Mesothelial cell of epicardium (in vitro differentiated cells): Measurements from ENCODE around the gene CRYGN. TPM values are rescaled to one million over a fixed set of nuclear protein-coding genes. Genes with fewer than 3 reads are reported as not detected.

Source experiments
- DNase-seq, 2 experiments: peaks; one replicate each; pipeline ENCODE4 v3.0.0; 2021; ENCODE audit warnings: low spot score in 2 of 2; ENCODE audit not compliant: unreplicated experiment in 2 of 2
- H3K27ac Mint-ChIP-seq: 2 replicates; pipeline ENCODE4 v1.8.0; 2021; ENCODE audit warnings: mixed read lengths
- H3K27me3 Mint-ChIP-seq: 2 replicates; pipeline ENCODE4 v1.8.0; 2021; ENCODE audit warnings: low read depth, mixed read lengths
- H3K36me3 Mint-ChIP-seq: 2 replicates; pipeline ENCODE4 v1.8.0; 2021; ENCODE audit warnings: mixed read lengths
- H3K4me1 Mint-ChIP-seq: 2 replicates; pipeline ENCODE4 v1.8.0; 2021; ENCODE audit warnings: mixed read lengths
- H3K4me3 Mint-ChIP-seq: 2 replicates; pipeline ENCODE4 v1.8.0; 2021; ENCODE audit warnings: mild to moderate bottlenecking, moderate library complexity, mixed read lengths
- H3K9me3 Mint-ChIP-seq: 2 replicates; pipeline ENCODE4 v1.8.0; 2021; ENCODE audit warnings: mixed read lengths
- total RNA-seq: library from RNA; stranded (reverse); gene quantifications from 3 replicates; pipeline ENCODE4 v1.2.1, GENCODE V29; 2021
- TF ChIP-seq, protein P1 (sequence below): fragments of 200-600 bp; sonication (generic); IDR thresholded peaks from one replicate; pipeline ENCODE4 v1.5.0; 2021; ENCODE audit warnings: antibody characterized with exemption; ENCODE audit not compliant: unreplicated experiment

CRYGN gene
- total RNA-seq, 1 donor from 2014 or later = 9.4 TPM

GRCh38 chr7:151444632-151445031 lies 4.7 kb upstream of the CRYGN start:
- no peak for DNase-seq
- Mint-ChIP-seq H3K27ac (peak overlapping the region; percentile 41), H3K4me1 (peaks cover 53% of the 10 kb centered on the region), H3K9me3 (no peaks in the 10 kb centered on the region), H3K36me3 (no peaks in the 10 kb centered on the region), H3K27me3 (no peaks in the 10 kb centered on the region), H3K4me3 (no peak overlapping the region)
- TF ChIP-seq, protein P1, sequence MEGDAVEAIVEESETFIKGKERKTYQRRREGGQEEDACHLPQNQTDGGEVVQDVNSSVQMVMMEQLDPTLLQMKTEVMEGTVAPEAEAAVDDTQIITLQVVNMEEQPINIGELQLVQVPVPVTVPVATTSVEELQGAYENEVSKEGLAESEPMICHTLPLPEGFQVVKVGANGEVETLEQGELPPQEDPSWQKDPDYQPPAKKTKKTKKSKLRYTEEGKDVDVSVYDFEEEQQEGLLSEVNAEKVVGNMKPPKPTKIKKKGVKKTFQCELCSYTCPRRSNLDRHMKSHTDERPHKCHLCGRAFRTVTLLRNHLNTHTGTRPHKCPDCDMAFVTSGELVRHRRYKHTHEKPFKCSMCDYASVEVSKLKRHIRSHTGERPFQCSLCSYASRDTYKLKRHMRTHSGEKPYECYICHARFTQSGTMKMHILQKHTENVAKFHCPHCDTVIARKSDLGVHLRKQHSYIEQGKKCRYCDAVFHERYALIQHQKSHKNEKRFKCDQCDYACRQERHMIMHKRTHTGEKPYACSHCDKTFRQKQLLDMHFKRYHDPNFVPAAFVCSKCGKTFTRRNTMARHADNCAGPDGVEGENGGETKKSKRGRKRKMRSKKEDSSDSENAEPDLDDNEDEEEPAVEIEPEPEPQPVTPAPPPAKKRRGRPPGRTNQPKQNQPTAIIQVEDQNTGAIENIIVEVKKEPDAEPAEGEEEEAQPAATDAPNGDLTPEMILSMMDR = no peak

DNA sequence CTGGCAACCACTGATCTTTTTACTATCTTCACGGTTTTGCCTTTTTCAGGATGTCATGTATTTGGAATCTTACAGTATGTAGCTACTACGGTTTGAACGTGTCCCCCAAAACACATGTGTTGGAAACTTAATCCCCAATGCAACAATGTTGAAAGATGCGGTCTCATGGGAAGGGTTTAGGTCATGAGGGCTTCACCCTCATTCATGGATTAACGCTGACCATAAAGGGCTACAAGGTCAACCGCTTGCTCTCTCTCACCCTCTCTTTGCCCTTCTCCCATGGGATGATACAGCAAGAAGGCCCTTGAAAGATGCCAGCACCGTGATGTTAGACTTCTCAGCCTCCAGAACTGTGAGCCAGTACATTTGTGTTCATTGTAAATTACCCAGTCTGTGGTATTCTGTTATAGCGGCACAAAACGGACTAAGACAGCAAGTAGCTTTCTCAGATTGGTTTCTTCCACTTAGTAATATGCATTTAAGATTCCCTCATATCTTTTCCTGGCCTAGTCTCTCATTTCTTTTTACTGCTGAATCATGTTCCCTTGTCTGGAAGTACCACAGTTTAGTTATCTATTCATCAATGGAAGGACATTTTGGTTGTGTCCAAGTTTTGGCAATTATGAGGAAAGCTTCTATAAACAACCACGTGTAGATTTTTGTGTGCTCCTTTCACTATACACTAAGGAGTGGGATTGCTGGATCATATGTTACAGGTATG lies 3.0 kb upstream of the CRYGN start:
- Mint-ChIP-seq H3K4me1 (peaks cover 63% of the 10 kb centered on the region), H3K4me3 (no peak overlapping the region), H3K27ac (peak overlapping the region; percentile 88), H3K9me3 (no peaks in the 10 kb centered on the region), H3K36me3 (no peaks in the 10 kb centered on the region), H3K27me3 (no peaks in the 10 kb centered on the region)
- no peak for DNase-seq
- TF ChIP-seq, protein P1 = no peak

GRCh38 chr7:151440799-151441445 lies 981 bp upstream of the CRYGN start:
- Mint-ChIP-seq H3K36me3 (no peaks in the 10 kb centered on the region), H3K4me3 (peak overlapping the region; percentile 54), H3K9me3 (no peaks in the 10 kb centered on the region), H3K4me1 (peaks cover 74% of the 10 kb centered on the region), H3K27ac (peak overlapping the region; percentile 96), H3K27me3 (no peaks in the 10 kb centered on the region)
- DNase-seq = no peak
- TF ChIP-seq, protein P1 = no peak

DNA sequence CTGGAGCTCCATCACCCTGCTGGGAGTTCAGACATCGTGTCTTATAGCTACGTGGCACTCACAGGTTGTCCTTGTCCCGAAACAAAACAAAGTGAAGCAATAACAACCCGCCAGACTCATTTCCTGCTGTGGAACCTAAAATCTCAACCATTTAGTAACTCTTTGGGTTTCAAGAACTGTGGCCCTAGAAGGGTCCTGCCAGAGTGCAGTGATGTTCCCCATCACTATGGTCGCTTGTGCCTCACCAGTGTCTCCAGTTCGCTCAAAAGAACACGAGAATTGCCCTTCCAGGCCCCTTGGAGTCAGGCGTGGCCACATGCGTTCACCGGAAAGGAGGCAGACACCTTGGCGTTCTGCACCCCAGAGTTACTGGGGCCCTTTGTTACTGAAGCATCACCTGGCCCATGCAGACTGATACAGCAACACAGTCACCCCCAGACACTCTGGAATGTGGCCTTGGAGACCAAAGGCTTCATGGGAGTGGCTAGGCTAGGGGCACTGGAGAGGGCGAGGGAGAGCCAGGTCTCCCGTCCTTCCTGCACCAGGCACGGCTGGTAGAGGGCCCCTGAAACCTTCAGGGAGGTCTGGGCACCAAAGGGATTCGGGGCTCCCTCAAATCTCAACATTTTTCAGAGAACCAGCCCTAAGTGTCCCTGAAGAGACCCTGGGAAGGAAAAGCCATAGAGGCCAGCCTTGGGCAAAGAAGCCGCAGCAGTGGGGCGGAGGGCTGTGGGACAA lies 908 bp downstream of the CRYGN start:
- DNase-seq = no peak
- H3K36me3 Mint-ChIP-seq = no peaks in the 10 kb centered on the region
- no peaks in the 10 kb centered on the region for H3K9me3 Mint-ChIP-seq
- no peaks in the 10 kb centered on the region for H3K27me3 Mint-ChIP-seq
- TF ChIP-seq, protein P1 = no peak
- H3K4me3 Mint-ChIP-seq = peak overlapping the region; percentile 62
- peaks cover 67% of the 10 kb centered on the region for H3K4me1 Mint-ChIP-seq
- peak overlapping the region; percentile 66 for H3K27ac Mint-ChIP-seq

GRCh38 chr7:151437866-151438516 lies 1.9 kb downstream of the CRYGN start:
- H3K4me1 Mint-ChIP-seq = peaks cover 66% of the 10 kb centered on the region
- H3K36me3 Mint-ChIP-seq = no peaks in the 10 kb centered on the region
- H3K27me3 Mint-ChIP-seq = no peaks in the 10 kb centered on the region
- peak overlapping the region; percentile 94 for H3K27ac Mint-ChIP-seq
- no peak overlapping the region for H3K4me3 Mint-ChIP-seq
- no peak for DNase-seq
- TF ChIP-seq, protein P1 = no peak
- no peaks in the 10 kb centered on the region for H3K9me3 Mint-ChIP-seq
